Activated CD8-positive, alpha-beta memory T cell treated with anti-CD3 and anti-CD28 coated beads, Interleukin-2, amount 50 U/mL, for 24 hours (primary cell): ENCODE measurements around the gene PCSK6.

ENCODE experiments used
- DNase-seq: peaks from one replicate; pipeline ENCODE4 v3.0.0-alpha.2; 2020; ENCODE audit errors: extremely low read depth

PCSK6 gene

GRCh38 chr15:101499863-101500713 is 10.6 kb upstream of the PCSK6 start:
- DNase-seq: no peak

GRCh38 chr15:101498717-101499480 is 9.4 kb upstream of the PCSK6 start:
- no peak for DNase-seq

- no peak for DNase-seq
Measured at GRCh38 chr15:101498076-101498716, 8.7 kb upstream of the PCSK6 start.

GRCh38 chr15:101497484-101498034 is 8.1 kb upstream of the PCSK6 start:
- DNase-seq: no peak

GRCh38 chr15:101497017-101497416 is 7.5 kb upstream of the PCSK6 start:
- DNase-seq: no peak

GRCh38 chr15:101496198-101496986 is 6.9 kb upstream of the PCSK6 start:
- DNase-seq: no peak

- DNase-seq: no peak
Measured at GRCh38 chr15:101495334-101496197, 6.1 kb upstream of the PCSK6 start.

- DNase-seq: no peak
Measured at GRCh38 chr15:101494251-101494796, 4.8 kb upstream of the PCSK6 start.

- DNase-seq: no peak
Measured at GRCh38 chr15:101492766-101493692, 3.5 kb upstream of the PCSK6 start.

- DNase-seq: no peak
Measured at GRCh38 chr15:101491734-101492640, 2.5 kb upstream of the PCSK6 start.

GRCh38 chr15:101490922-101491733 is 1.6 kb upstream of the PCSK6 start:
- DNase-seq: no peak

GRCh38 chr15:101490408-101490891 is 943 bp upstream of the PCSK6 start:
- no peak for DNase-seq

GRCh38 chr15:101489237-101489598 is 289 bp downstream of the PCSK6 start:
- DNase-seq: no peak

GRCh38 chr15:101488300-101489164 is 975 bp downstream of the PCSK6 start:
- DNase-seq: no peak

GRCh38 chr15:101486696-101487459 is 2.6 kb downstream of the PCSK6 start:
- no peak for DNase-seq
